HuH-7 (cell line): ENCODE data around the gene KIF21B.
"Not testable (repeated sequence)": the region's sequence is repeated elsewhere in the genome, so short reads cannot be mapped to it uniquely, and the experiment has no call there.

Experiments used
- DNase-seq: peaks from one replicate; pipeline ENCODE4 v3.0.0; 2011; ENCODE audit warnings: low spot score

The KIF21B gene

DNA sequence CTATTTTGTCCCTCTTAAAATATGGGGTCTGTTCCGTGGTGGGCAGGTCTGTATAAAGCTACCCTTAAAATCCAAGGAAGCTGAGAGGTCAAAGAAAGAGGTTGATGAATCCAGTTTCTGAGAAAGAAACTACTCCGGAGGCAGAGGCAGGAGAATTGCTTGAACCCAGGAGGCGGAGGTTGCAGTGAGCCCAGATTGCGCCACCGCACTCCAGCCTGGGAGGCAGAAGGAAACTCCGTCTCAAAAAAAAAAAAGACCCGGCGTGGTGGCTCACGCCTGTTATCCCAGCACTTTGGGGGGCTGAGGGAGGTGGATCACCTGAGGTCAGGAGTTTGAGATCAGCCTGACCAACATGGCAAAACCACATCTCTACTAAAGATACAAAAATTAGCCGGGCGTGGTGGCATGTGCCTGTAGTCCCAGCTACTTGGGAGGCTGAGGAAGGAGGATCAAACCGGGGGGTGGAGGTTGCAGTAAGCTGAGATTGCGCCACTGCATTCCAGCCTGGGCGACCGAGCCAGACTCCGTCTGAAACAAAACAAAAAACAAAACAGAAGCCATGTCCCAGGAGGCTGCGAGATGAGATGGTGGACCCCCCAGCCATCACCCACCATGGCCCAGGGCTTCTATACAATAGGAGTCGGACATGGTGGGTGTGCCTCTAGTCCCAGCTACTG lies 88.1 kb downstream of the KIF21B start:
- not testable (repeated sequence) for DNase-seq

DNA sequence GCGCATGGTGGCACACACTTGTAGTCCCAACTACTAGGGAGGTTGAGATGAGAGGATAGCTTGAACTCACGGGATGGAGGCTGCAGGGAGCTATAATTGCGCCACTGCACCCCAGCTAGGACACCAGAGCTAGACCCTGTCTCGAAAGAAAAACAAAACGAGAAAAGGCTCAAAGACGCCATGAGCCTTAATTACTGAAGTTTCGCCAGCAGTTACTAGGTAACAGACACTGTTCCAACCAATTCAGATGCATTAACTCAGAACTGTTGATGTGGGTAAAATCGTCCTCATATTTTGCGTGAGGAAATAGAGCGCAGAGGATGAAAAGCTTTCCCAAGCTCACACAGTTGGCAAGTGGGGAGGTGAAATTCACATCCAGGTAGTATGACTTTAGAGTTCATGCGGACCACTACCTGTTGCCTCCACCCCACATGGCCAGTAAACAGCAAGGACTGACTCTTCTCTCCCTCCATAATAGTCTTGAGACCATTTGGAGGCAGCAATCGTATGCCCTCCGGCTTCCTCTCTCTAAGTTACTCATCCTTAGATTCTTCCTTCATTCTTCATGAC lies 88.8 kb downstream of the KIF21B start:
- no peak for DNase-seq

DNA sequence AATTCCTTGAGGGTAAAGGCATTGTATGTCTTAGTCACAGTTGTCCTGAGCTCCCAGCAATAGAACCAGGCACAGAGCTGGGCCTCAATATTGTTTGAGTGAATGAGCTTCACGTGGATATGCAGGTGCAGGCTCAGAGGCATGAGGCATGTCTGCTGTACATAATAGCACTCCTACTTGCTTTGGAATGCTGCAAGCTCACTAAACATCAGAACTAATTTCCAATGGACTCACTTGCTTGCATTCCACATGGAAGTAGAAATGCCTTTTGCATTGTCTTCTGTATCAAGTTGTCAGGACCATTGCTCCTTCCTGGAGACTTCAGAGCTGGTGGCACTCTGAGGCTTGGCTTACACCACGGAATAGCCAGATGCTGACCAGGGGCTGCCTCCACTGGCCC lies 91.7 kb downstream of the KIF21B start:
- no peak for DNase-seq

DNA sequence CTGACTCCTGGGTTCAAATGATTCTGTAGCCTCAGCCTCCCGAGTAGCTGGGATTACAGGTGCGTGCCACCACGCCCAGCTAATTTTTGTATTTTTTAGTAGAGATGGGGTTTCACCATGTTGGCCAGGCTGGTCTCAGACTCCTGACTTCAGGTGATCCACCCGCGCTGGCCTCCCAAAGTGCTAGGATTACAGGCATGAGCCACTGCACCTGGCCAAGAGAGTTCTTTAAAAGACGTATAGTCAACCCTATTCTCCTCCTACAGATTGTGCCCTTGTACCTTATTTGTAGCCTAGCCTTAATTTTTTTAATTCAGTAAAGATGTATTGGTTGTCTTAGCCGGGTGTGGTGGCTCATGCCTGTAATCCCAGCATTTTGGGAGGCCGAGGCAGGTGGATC lies 93.2 kb downstream of the KIF21B start:
- not testable (repeated sequence) for DNase-seq

DNA sequence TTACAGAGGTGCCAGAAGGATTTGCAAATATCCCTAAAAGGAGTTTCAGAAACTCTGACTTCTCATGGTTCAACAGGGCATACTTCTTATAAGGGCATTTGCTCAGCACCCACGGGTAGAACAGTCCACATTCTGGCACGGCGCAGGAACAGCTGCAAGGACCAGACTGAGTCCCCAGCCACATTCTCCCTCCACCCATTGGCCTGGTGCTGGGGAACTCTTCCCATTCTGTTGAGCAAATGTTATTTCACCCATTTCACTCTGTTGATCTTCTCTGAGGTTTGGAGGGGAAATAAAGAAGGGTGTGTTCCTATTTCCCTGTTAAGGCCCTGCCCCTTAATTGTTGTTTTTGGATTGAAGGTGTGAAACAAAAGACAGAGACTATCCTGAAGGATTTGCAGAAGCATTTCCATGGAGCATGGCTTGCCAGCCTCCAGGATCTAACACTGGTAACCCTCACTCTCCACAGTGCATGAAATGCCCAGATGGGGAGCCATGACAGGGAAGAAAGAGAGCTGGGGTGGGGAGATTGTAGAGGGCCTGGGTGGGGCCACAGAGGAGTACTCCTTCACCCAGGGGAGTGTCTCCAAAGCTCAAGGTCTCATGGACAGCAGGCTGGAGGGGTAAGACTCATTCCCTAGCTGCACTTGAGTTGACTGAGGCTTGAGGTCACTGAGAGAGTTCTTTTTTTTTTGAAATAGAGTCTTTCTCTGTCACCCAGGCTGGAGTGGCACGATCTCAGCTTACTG lies 93.8 kb downstream of the KIF21B start:
- no peak for DNase-seq

DNA sequence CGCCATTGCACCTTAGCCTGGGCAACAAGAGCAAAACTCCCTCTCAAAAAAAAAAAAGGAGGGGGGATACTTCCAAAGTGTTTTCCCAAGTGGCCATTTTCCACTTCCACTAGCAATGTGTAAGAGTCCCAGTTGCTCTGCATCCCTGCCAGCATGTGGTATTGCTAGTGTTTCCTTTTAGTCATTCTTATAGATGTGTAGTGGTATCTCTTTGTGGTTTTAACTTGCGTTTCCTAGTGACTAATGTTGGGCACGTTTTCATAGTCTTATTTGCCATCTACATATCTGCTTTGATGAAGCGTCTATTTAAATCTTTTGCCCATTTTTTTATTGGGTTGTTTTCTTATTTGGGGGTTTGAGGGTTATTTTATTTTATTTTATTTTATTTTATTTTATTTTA lies 97.7 kb downstream of the KIF21B start:
- no peak for DNase-seq

DNA sequence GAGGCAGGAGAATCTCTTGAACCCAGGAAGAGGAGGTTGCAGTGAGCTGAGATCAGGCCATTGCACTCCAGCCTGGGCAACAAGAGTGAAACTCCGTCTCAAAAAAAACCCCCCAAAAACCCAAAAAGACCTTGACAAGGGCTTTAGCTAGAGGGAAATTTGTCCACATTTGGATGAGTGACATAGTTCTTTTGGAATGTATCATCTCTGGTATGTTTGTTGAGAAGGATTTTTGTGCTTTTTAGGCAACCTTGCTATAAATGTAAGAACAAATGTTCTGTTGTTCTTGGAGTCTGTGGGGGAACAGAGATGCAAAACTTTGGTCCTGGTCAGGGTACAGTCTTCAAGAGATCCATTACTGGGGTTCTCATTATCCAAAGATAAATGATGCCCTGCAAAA lies 99.9 kb downstream of the KIF21B start:
- DNase-seq, result no peak

DNA sequence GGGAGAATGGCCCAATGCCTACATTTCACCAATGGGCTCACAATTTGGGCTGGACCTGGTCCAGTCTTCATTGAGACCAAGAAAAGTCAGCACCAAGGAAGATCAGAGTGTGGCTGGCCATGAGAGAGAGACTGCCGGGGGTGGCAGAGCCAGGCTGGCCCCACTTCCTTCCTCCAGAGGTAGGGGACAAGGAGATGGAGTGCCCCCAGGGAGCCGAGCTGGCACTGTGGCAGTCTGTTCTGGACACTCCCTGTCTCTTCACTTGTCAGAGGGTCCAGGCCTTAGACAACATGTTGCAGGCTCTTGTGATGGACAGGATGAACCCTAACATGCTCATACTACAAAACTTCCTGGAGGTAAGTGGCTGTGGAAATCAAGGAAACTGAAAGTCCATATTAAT lies 101.1 kb downstream of the KIF21B start:
- DNase-seq, result no peak

DNA sequence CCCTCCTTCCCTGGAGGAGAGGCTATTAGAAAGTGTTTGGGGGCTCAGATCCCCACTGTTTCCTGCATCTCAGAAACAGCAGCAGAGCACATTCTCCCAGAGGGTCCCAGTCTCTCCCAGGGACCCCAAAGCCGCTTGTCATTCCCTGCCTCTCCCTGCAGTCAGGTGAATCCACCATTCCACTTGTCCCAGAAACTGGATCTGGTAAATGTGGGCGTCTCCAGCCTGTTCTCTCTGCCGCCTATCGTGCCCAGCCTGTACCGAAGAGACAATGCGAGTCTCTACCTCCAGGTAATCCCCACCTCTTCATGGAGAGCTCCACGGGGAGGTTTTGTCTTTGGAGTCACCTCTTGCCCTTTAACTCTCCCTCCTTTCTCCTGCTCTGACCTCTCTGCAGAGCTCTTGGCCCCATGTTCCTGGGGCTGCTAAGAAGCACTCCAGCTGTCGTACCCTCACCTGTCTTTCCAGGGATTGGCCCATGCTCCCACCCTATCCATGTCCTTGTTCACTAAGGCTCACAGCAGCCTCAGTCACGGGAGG lies 101.9 kb downstream of the KIF21B start:
- DNase-seq, result no peak
